ENCODE measurements around the gene MLPH.

DNA sequence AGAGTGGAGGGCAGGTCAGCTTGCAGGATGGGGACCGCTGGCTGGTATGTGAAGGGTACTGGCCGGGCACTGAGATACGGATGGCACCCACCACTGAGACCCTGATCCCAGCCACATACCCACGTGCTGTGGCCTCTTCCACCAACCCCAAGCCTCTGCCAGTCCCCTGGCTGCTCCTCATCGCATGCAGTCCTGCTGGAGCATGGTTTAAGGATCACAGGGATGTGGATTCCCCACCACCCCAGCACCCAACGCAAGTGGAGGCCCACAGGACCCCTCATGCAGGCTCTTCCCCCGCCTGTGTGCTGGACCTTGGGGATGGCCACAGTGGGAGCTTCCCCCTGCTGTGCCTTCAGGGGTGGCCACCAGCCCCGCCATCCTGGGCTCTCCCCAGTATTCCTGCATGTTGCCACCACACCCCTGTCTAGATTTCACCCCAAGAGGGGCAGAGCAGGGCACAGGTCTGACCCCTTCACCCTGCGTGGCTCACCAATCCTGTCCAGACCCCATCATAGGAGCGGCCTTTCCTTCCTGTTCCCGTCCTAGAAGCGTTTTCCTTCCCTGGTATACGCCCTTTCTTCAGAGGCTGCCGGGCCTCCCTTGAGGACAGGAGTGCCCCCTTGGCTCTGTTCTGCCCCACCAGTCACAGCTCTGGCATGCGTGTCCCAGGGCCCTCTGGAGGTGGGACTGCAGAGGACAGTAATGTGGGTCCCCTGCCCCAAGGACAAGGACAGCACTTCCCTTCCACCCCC is 18.3 kb downstream of the MLPH start:
- TF ChIP-seq CTCF (IDR thresholded peaks at IDR 0.05; ENCODE audit: low read depth, low read length, poor library complexity, severe bottlenecking) (no peak), EZH2phosphoT487 (IDR thresholded peaks at IDR 0.05; ENCODE audit: borderline replicate concordance, low read length) (no peak)
